ENCODE measurements around the gene HEPN1. TPM values are rescaled to one million over a fixed set of nuclear protein-coding genes. Genes with fewer than 3 reads are reported as not detected.

The HEPN1 gene
- total and polyA plus RNA-seq, 2 donors (not counting 3 experiments of a cell fraction or from before 2014, with no cell fraction given): not detected

DNA sequence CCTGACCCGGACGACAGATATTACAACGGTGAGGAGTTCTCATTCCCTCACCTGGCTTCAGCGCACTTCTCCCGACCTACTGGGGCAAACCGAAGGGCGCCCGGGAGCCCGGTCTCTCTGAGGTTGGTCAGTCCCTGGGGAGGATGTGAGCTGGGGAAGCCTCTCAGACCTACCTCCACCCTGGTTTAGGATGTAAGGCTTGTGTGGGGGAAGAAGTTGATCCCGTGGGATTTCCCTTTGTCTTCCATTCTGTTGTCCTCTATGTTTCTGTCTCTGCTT, 41.5 kb upstream of the HEPN1 start:
- Histone ChIP-seq H3K36me3 (ENCODE audit: control insufficient read depth in 2 of 2, extremely low read depth in 1 of 2, insufficient read depth in 2 of 2, low read length in 2 of 2) (no peaks in the 10 kb centered on the region), H4K20me1 (replicated peaks; ENCODE audit: control insufficient read depth, extremely low read depth, insufficient read depth, low read length) (no peaks in the 10 kb centered on the region), H3K27me3 (ENCODE audit: control insufficient read depth in 2 of 2, insufficient read depth in 2 of 2, low read length in 2 of 2) (peaks cover 11 to 12% of the 10 kb centered on the region in 2 experiments), H3K9ac (replicated peaks; ENCODE audit: extremely low read depth, insufficient read depth, low read length) (peak overlapping the region; percentile 68), H3K27ac (ENCODE audit: insufficient read depth, low read depth, low read length) (no peak overlapping the region), H3K79me2 (ENCODE audit: control insufficient read depth, insufficient read depth, low read length) (no peaks in the 10 kb centered on the region), H3K4me1 (ENCODE audit: control insufficient read depth, extremely low read depth, insufficient read depth, low read length) (peaks cover 28% of the 10 kb centered on the region), H3K9me1 (replicated peaks; ENCODE audit: control insufficient read depth, extremely low read depth, insufficient read depth, low read length) (no peaks in the 10 kb centered on the region), H3K4me2 (ENCODE audit: insufficient read depth, low read length) (peak overlapping the region; percentile 70), H3K4me3 (replicated peaks in 1 of 3; ENCODE audit: insufficient read depth in 1 of 3, low read depth in 1 of 3, low read length in 3 of 3) (peak overlapping the region; percentile 41 to 49 (median 47)), H2AFZ (ENCODE audit: low read depth, low read length) (no peak overlapping the region), H3K9me3 (replicated peaks; ENCODE audit: control insufficient read depth, insufficient read depth, low read length) (no peaks in the 10 kb centered on the region)
- DNase-seq (ENCODE audit: low read depth, low spot score) (no peak), FAIRE-seq (peak; percentile 53)
- BruUV-seq (replicated peaks): no TSS peak
- no peak for TF ChIP-seq MYC (IDR thresholded peaks at IDR 0.05; ENCODE audit: low read depth, low read length)
- TF ChIP-seq EZH2 (IDR thresholded peaks at IDR 0.05; ENCODE audit: borderline replicate concordance, low read depth, low read length, severe bottlenecking): no peak
- TF ChIP-seq, protein P1, sequence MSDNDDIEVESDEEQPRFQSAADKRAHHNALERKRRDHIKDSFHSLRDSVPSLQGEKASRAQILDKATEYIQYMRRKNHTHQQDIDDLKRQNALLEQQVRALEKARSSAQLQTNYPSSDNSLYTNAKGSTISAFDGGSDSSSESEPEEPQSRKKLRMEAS (IDR thresholded peaks at IDR 0.05; ENCODE audit: insufficient read depth, insufficient read length): no peak
- TF ChIP-seq FOS (IDR thresholded peaks at IDR 0.05; ENCODE audit: borderline replicate concordance, insufficient read depth, low read length): no peak
- TF ChIP-seq GATA2 (IDR thresholded peaks at IDR 0.05; ENCODE audit: insufficient read depth, insufficient read length, low read depth, low read length): no peak
- TF ChIP-seq POLR2A (IDR thresholded peaks at IDR 0.05; ENCODE audit: low read depth, low read length): no peak
- no peak for TF ChIP-seq JUN (IDR thresholded peaks at IDR 0.05; ENCODE audit: borderline replicate concordance, insufficient read depth, insufficient read length, low read depth)
- TF ChIP-seq, protein P2, sequence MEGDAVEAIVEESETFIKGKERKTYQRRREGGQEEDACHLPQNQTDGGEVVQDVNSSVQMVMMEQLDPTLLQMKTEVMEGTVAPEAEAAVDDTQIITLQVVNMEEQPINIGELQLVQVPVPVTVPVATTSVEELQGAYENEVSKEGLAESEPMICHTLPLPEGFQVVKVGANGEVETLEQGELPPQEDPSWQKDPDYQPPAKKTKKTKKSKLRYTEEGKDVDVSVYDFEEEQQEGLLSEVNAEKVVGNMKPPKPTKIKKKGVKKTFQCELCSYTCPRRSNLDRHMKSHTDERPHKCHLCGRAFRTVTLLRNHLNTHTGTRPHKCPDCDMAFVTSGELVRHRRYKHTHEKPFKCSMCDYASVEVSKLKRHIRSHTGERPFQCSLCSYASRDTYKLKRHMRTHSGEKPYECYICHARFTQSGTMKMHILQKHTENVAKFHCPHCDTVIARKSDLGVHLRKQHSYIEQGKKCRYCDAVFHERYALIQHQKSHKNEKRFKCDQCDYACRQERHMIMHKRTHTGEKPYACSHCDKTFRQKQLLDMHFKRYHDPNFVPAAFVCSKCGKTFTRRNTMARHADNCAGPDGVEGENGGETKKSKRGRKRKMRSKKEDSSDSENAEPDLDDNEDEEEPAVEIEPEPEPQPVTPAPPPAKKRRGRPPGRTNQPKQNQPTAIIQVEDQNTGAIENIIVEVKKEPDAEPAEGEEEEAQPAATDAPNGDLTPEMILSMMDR (IDR thresholded peaks at IDR 0.05; ENCODE audit: extremely low read depth in 1 of 2, insufficient read depth in 1 of 2, low read depth in 1 of 2, low read length in 2 of 2): no peak
- TF ChIP-seq POLR2AphosphoS5 (IDR thresholded peaks at IDR 0.05; ENCODE audit: insufficient read depth, low read depth, low read length): no peak
- intact Hi-C loops (cut with micrococcal nuclease): loop anchor here (2.0 kb wide), 2 partner anchors 233 to 263 kb away; partner anchors contain the start of gene TMEM218
- POLR2A ChIA-PET: interaction anchor here (0.6 to 1.4 kb wide), 3 partner anchors 14 to 233 kb away, joined by 3 to 5 read pairs (median 4); no protein-coding TSS in a partner anchor
- dilution Hi-C loops (cut with MboI; ENCODE audit: extremely low pct_ligation_motif_present, low sequenced_read_pairs): no loop called here
- CTCF ChIA-PET: interaction anchor here (1.4 to 3.5 kb wide), 4 partner anchors 12 to 468 kb away, joined by 4 to 70 read pairs (median 5); partner anchors contain the start of gene ROBO4

Data from endothelial cell of umbilical vein (primary cell).